ENCODE results near the gene GMPPB. TPM values are rescaled to one million over a fixed set of nuclear protein-coding genes. Genes with fewer than 3 reads are reported as not detected.

The GMPPB gene
- total RNA-seq, 2 experiments from 2014 or later, result 40.7 to 54.5 TPM

- Histone ChIP-seq H3K4me1 (ENCODE audit: insufficient read depth, low read length, poor library complexity, severe bottlenecking) (peaks cover 5% of the 10 kb centered on the region), H3K9me2 (ENCODE audit: insufficient read depth, low read length) (no peaks in the 10 kb centered on the region), H4K20me1 (ENCODE audit: insufficient read depth, low read length) (no peaks in the 10 kb centered on the region), H3K36me3 (ENCODE audit: insufficient read depth, low read length) (peaks cover 49% of the 10 kb centered on the region), H3K9me3 (ENCODE audit: low read length) (no peaks in the 10 kb centered on the region), H2AFZ (ENCODE audit: low read length) (no peak overlapping the region), H3K27ac (ENCODE audit: low read depth, low read length, poor library complexity, severe bottlenecking) (no peak overlapping the region), H3K4me2 (ENCODE audit: low read length) (no peak overlapping the region), H3K79me2 (ENCODE audit: insufficient read depth, low read depth, low read length) (peaks cover under 1% of the 10 kb centered on the region; the same call in 1 of the 2 replicates), H3K4me3 (ENCODE audit: low read depth, low read length, poor library complexity, severe bottlenecking) (no peak overlapping the region)
- intact Hi-C loops (cut with micrococcal nuclease; ENCODE audit: unreplicated experiment), result no loop called here
- DNase-seq (ENCODE audit: low spot score), result no peak
- POLR2A ChIA-PET, result no interaction called here
- CTCF ChIA-PET (ENCODE audit: unreplicated experiment), result interaction anchor here (0.6 kb wide), 1 partner anchor 611 kb away, joined by 4 read pairs; no protein-coding TSS in a partner anchor
- no TSS peak for BruUV-seq (replicated peaks)
- TF ChIP-seq CTCF (conservative IDR thresholded peaks at IDR 0.05; ENCODE audit: low read length) (no peak), EZH2phosphoT487 (IDR thresholded peaks at IDR 0.05; ENCODE audit: borderline replicate concordance, low read depth, low read length) (no peak)
Observed at GRCh38 chr3:49717211-49717958, 6.4 kb downstream of the GMPPB start.

- DNase-seq (ENCODE audit: low spot score), result no peak
- Histone ChIP-seq H3K4me2 (ENCODE audit: low read length) (no peak overlapping the region), H2AFZ (ENCODE audit: low read length) (no peak overlapping the region), H3K4me3 (ENCODE audit: low read depth, low read length, poor library complexity, severe bottlenecking) (no peak overlapping the region), H3K79me2 (ENCODE audit: insufficient read depth, low read depth, low read length) (no peaks in the 10 kb centered on the region), H3K36me3 (ENCODE audit: insufficient read depth, low read length) (peaks cover 43% of the 10 kb centered on the region), H3K9me3 (ENCODE audit: low read length) (no peaks in the 10 kb centered on the region), H4K20me1 (ENCODE audit: insufficient read depth, low read length) (no peaks in the 10 kb centered on the region), H3K4me1 (ENCODE audit: insufficient read depth, low read length, poor library complexity, severe bottlenecking) (peaks cover 5% of the 10 kb centered on the region), H3K9me2 (ENCODE audit: insufficient read depth, low read length) (no peaks in the 10 kb centered on the region), H3K27ac (ENCODE audit: low read depth, low read length, poor library complexity, severe bottlenecking) (no peak overlapping the region)
- BruUV-seq (replicated peaks), result no TSS peak
- intact Hi-C loops (cut with micrococcal nuclease; ENCODE audit: unreplicated experiment), result no loop called here
- ChIA-PET POLR2A (no interaction called here), CTCF (ENCODE audit: unreplicated experiment) (no interaction called here)
- TF ChIP-seq EZH2phosphoT487 (IDR thresholded peaks at IDR 0.05; ENCODE audit: borderline replicate concordance, low read depth, low read length) (no peak), CTCF (conservative IDR thresholded peaks at IDR 0.05; ENCODE audit: low read length) (no peak)
Observed at GRCh38 chr3:49716691-49717210, 7.0 kb downstream of the GMPPB start.

GRCh38 chr3:49716169-49716568 lies 7.6 kb downstream of the GMPPB start:
- Histone ChIP-seq H3K36me3 (ENCODE audit: insufficient read depth, low read length) (peaks cover 38% of the 10 kb centered on the region), H3K4me1 (ENCODE audit: insufficient read depth, low read length, poor library complexity, severe bottlenecking) (peaks cover 5% of the 10 kb centered on the region), H2AFZ (ENCODE audit: low read length) (no peak overlapping the region), H4K20me1 (ENCODE audit: insufficient read depth, low read length) (no peaks in the 10 kb centered on the region), H3K9me2 (ENCODE audit: insufficient read depth, low read length) (no peaks in the 10 kb centered on the region), H3K79me2 (ENCODE audit: insufficient read depth, low read depth, low read length) (no peaks in the 10 kb centered on the region), H3K27ac (ENCODE audit: low read depth, low read length, poor library complexity, severe bottlenecking) (no peak overlapping the region), H3K4me3 (ENCODE audit: low read depth, low read length, poor library complexity, severe bottlenecking) (no peak overlapping the region), H3K9me3 (ENCODE audit: low read length) (no peaks in the 10 kb centered on the region), H3K4me2 (ENCODE audit: low read length) (no peak overlapping the region)
- TF ChIP-seq EZH2phosphoT487 (IDR thresholded peaks at IDR 0.05; ENCODE audit: borderline replicate concordance, low read depth, low read length) (no peak), CTCF (conservative IDR thresholded peaks at IDR 0.05; ENCODE audit: low read length) (no peak)
- BruUV-seq (replicated peaks), result no TSS peak
- CTCF ChIA-PET (ENCODE audit: unreplicated experiment), result no interaction called here
- DNase-seq (ENCODE audit: low spot score), result no peak
- intact Hi-C loops (cut with micrococcal nuclease; ENCODE audit: unreplicated experiment), result no loop called here
- POLR2A ChIA-PET, result no interaction called here
